Endodermal cell (in vitro differentiated cells): ENCODE results near the gene CD63. TPM values are rescaled to one million over a fixed set of nuclear protein-coding genes. Genes with fewer than 3 reads are reported as not detected.

Source experiments
- DNase-seq: peaks from one replicate; pipeline ENCODE4 v3.0.0-alpha.2; 2017
- H3K27ac ChIP-seq: 2 replicates; pipeline ENCODE4 v1.5.1; 2013; ENCODE audit warnings: mild to moderate bottlenecking, low read depth, low read length, moderate library complexity
- H3K27me3 ChIP-seq: 2 replicates; pipeline ENCODE4 v1.6.1; 2013; ENCODE audit warnings: mild to moderate bottlenecking, low read length, moderate library complexity; ENCODE audit not compliant: insufficient read depth, control insufficient read depth, poor library complexity, severe bottlenecking
- H3K36me3 ChIP-seq: 2 replicates; pipeline ENCODE4 v1.7.0; 2013; ENCODE audit warnings: mild to moderate bottlenecking, low read length, moderate library complexity; ENCODE audit not compliant: control insufficient read depth, insufficient read depth
- H3K4me1 ChIP-seq: one replicate; pipeline ENCODE4 v1.7.0; 2013; ENCODE audit warnings: low read length; ENCODE audit not compliant: control insufficient read depth, insufficient read depth
- H3K4me3 ChIP-seq: 2 replicates; pipeline ENCODE4 v1.5.1; 2013; ENCODE audit warnings: mild to moderate bottlenecking, low read length, moderate library complexity
- H3K9ac ChIP-seq: 2 replicates; pipeline ENCODE4 v1.6.1; 2013; ENCODE audit warnings: mild to moderate bottlenecking, low read length, moderate library complexity; ENCODE audit not compliant: poor library complexity, severe bottlenecking; ENCODE audit errors: extremely low read depth
- H3K9me3 ChIP-seq: 2 replicates; pipeline ENCODE4 v1.6.1; 2013; ENCODE audit warnings: mild to moderate bottlenecking, low read length, moderate library complexity; ENCODE audit not compliant: control insufficient read depth
- H3K27ac Mint-ChIP-seq: 2 replicates; pipeline ENCODE4 v1.8.0; 2020; ENCODE audit warnings: mixed read lengths
- H3K27me3 Mint-ChIP-seq: 2 replicates; pipeline ENCODE4 v1.8.0; 2021; ENCODE audit warnings: mild to moderate bottlenecking, mixed read lengths; ENCODE audit not compliant: insufficient read depth
- H3K36me3 Mint-ChIP-seq: 2 replicates; pipeline ENCODE4 v1.8.0; 2020; ENCODE audit warnings: low read depth, mixed read lengths
- H3K4me1 Mint-ChIP-seq: 2 replicates; pipeline ENCODE4 v1.8.0; 2020; ENCODE audit warnings: mixed read lengths
- H3K4me3 Mint-ChIP-seq: 2 replicates; pipeline ENCODE4 v1.8.0; 2020; ENCODE audit warnings: mild to moderate bottlenecking, moderate library complexity, mixed read lengths
- H3K9me3 Mint-ChIP-seq: 2 replicates; pipeline ENCODE4 v1.8.0; 2020; ENCODE audit warnings: mild to moderate bottlenecking, mixed read lengths
- WGBS, 2 experiments: methylation state at CpG; one replicate each; pipeline versions ENCODE4 v1.1.5 to v1.1.7; 2013; ENCODE audit warnings: missing lambda C conversion rate in 2 of 2, mixed read lengths in 1 of 2; ENCODE audit not compliant: insufficient coverage in 1 of 2, insufficient read length in 1 of 2; 5-methylcytosine and 5-hydroxymethylcytosine counted together
- total RNA-seq, 2 donors: library from RNA; stranded (reverse); fragmentation: NEBNext Ultra II Directional in 1 of 2; extraction: Animal tissue kit (Norgen Biotek cat#: 25700) in 1 of 2; gene quantifications; 2 replicates in 1 of 2; 3 replicates in 1 of 2; pipeline ENCODE4 v1.2.1, GENCODE V29; 2021
- TF ChIP-seq, protein P1 (sequence below): fragments of 200-600 bp; sonication (generic); conservative IDR thresholded peaks from 2 replicates; pipeline ENCODE4 v1.5.0; 2021; ENCODE audit warnings: antibody characterized with exemption, mild to moderate bottlenecking

The CD63 gene
- total RNA-seq, 2 donors from 2014 or later, result 879 to 1,041 TPM

DNA sequence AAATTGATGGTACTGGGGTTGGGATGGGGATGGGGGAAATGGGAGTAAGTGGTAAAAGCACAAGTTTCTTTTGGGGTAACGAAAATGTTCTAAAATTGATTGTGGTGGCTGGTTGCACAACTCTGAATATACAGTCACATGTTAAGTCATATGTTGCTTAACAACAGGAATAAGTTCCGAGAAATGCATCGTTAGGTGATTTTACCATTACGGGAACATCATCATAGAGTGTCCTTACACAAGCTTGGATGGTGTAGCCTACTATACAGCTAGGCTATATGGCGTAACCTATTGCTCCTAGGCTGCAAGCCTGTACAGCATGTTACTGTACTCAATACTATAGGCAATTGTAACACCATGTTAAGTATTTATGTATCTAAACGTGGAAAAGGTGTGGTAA is 52.1 kb downstream of the CD63 start:
- WGBS, 2 experiments, result 91 to 95% methylated on average over 5 of the region's 6 CpGs
- no peaks in the 10 kb centered on the region for H3K36me3 ChIP-seq
- Mint-ChIP-seq H3K36me3 (no peaks in the 10 kb centered on the region), H3K9me3 (no peaks in the 10 kb centered on the region), H3K27ac (no peak overlapping the region), H3K4me3 (no peak overlapping the region), H3K27me3 (peaks cover 21% of the 10 kb centered on the region), H3K4me1 (peaks cover 9% of the 10 kb centered on the region)
- H3K27me3 ChIP-seq, result no peaks in the 10 kb centered on the region
- no peak overlapping the region for H3K27ac ChIP-seq
- H3K9me3 ChIP-seq, result no peaks in the 10 kb centered on the region
- no peak overlapping the region for H3K9ac ChIP-seq
- H3K4me3 ChIP-seq, result no peak overlapping the region
- peaks cover 2% of the 10 kb centered on the region for H3K4me1 ChIP-seq
- peak; percentile 21 for DNase-seq
- TF ChIP-seq, protein P1, sequence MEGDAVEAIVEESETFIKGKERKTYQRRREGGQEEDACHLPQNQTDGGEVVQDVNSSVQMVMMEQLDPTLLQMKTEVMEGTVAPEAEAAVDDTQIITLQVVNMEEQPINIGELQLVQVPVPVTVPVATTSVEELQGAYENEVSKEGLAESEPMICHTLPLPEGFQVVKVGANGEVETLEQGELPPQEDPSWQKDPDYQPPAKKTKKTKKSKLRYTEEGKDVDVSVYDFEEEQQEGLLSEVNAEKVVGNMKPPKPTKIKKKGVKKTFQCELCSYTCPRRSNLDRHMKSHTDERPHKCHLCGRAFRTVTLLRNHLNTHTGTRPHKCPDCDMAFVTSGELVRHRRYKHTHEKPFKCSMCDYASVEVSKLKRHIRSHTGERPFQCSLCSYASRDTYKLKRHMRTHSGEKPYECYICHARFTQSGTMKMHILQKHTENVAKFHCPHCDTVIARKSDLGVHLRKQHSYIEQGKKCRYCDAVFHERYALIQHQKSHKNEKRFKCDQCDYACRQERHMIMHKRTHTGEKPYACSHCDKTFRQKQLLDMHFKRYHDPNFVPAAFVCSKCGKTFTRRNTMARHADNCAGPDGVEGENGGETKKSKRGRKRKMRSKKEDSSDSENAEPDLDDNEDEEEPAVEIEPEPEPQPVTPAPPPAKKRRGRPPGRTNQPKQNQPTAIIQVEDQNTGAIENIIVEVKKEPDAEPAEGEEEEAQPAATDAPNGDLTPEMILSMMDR, result no peak

DNA sequence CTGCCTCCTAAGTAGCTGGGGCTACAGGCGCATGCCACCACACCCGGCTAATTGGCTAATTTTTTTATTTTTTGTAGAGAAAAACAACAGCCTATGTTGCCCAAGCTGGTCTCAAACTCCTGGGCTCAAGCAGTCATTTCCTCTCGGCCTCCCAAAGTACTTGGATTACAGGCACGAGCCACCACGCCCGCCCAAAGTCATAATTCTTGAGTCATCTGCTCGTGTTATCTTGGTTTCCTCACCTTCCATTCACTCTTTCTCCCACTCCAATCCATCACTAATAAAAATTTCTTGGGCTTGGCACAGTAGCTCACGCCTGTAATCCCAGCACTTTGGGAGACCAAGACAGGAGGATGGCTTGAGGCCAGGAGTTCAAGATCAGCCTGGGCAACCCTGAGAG is 53.1 kb downstream of the CD63 start:
- Mint-ChIP-seq H3K36me3 (no peaks in the 10 kb centered on the region), H3K27me3 (peaks cover 21% of the 10 kb centered on the region), H3K4me3 (no peak overlapping the region), H3K27ac (no peak overlapping the region), H3K4me1 (no peaks in the 10 kb centered on the region), H3K9me3 (no peaks in the 10 kb centered on the region)
- no peaks in the 10 kb centered on the region for H3K36me3 ChIP-seq
- no peak overlapping the region for H3K27ac ChIP-seq
- H3K4me3 ChIP-seq, result no peak overlapping the region
- H3K4me1 ChIP-seq, result no peaks in the 10 kb centered on the region
- H3K9me3 ChIP-seq, result no peaks in the 10 kb centered on the region
- peak; percentile 26 for DNase-seq
- TF ChIP-seq, protein P1, result no peak
- H3K27me3 ChIP-seq, result no peaks in the 10 kb centered on the region
- H3K9ac ChIP-seq, result no peak overlapping the region
- WGBS, 2 experiments, result 91 to 94% methylated on average over 6 to 8 of the region's 8 CpGs

Other genes with a start within 250 kb of the CD63 start
- not detected for gene OR6C68, start 236.6 kb downstream of the CD63 start, total RNA-seq
- not detected for gene OR6C4, start 179.4 kb downstream of the CD63 start, total RNA-seq
- not detected for gene OR2AP1, start 156.5 kb downstream of the CD63 start, total RNA-seq
- gene OR10P1, start 92.1 kb downstream of the CD63 start, total RNA-seq, result not detected
- gene ITGA7, start 21.1 kb downstream of the CD63 start, total RNA-seq, result 100 to 1,000 TPM; 106 to 122 TPM
- 100 to 1,000 TPM in 1 of 2 donors, 10 to 100 TPM in 1; 95.1 to 102 TPM for gene BLOC1S1, start 13.0 kb downstream of the CD63 start, total RNA-seq
- 1 to 10 TPM; 4.1 to 7.4 TPM for gene RDH5, start 8.6 kb downstream of the CD63 start, total RNA-seq
- gene GDF11, start 14.1 kb upstream of the CD63 start, total RNA-seq, result 10 to 100 TPM; 29.8 to 33.0 TPM
- 100 to 1,000 TPM in 1 of 2 donors, 10 to 100 TPM in 1; 95.7 to 119 TPM for gene SARNP, start 88.7 kb upstream of the CD63 start, total RNA-seq
- gene ORMDL2, start 89.0 kb upstream of the CD63 start, total RNA-seq, result 10 to 100 TPM; 43.7 to 57.1 TPM
- 10 to 100 TPM; 33.2 to 50.9 TPM for gene DNAJC14, start 100.6 kb upstream of the CD63 start, total RNA-seq
- 1 to 10 TPM in 1 of 2 donors, under 1 TPM in 1; 0.40 to 2.1 TPM for gene MMP19, start 113.9 kb upstream of the CD63 start, total RNA-seq
- 10 to 100 TPM; 76.1 to 79.4 TPM for gene PYM1, start 198.9 kb upstream of the CD63 start, total RNA-seq
- gene DGKA, start 202.2 kb upstream of the CD63 start, total RNA-seq, result 10 to 100 TPM; 10.2 to 11.1 TPM
- gene PMEL, start 237.0 kb upstream of the CD63 start, total RNA-seq, result 10 to 100 TPM; 17.2 to 20.8 TPM
- 10 to 100 TPM; 60.8 to 69.8 TPM for gene CDK2, start 237.8 kb upstream of the CD63 start, total RNA-seq
- 10 to 100 TPM; 91.3 to 95.5 TPM for gene RAB5B, start 245.1 kb upstream of the CD63 start, total RNA-seq